DND-41 (cell line): ENCODE measurements around the gene CISD3.

Experiments
- CTCF ChIP-seq: IDR thresholded peaks from 2 replicates; pipeline ENCODE4 v1.5.1; 2012; ENCODE audit warnings: borderline replicate concordance, low read length, moderate library complexity, mild to moderate bottlenecking; ENCODE audit not compliant: poor library complexity, severe bottlenecking; ENCODE audit errors: extremely low read depth
- EZH2 ChIP-seq: IDR thresholded peaks from 3 replicates; pipeline ENCODE4 v1.6.1; 2012; ENCODE audit warnings: borderline replicate concordance, low read depth, mild to moderate bottlenecking, moderate library complexity, low read length, inconsistent platforms; ENCODE audit not compliant: severe bottlenecking

GRCh38 chr17:38750044-38750311 lies 19.8 kb downstream of the CISD3 start:
- TF ChIP-seq EZH2 (no peak), CTCF (no peak)
